ENCODE data around the gene GLB1L3. TPM values are rescaled to one million over a fixed set of nuclear protein-coding genes. Genes with fewer than 3 reads are reported as not detected.

Gene GLB1L3
- total RNA-seq, 1 donor from 2014 or later: not detected

DNA sequence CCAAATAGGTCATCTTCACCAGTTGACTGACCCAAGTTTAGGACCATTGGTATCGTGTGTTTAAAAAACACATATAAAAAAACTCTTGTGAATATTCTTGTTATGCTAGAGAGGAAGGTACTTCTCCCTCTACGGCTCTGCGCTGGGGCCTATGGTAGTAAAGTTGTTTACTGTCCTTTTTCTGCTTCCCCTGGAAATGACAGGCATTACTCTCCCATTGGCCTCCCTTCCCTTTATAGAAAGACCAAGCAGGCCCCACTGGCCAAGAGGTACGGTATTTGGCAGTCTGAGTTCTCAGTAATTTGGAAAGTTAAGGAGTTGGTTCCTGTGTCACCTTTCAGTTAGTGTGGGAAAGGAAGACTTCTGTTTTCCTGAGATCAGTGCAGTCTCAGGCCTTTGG is 29.5 kb upstream of the GLB1L3 start:
- no peaks in the 10 kb centered on the region for H3K9me3 ChIP-seq (ENCODE audit: low read depth)
- no peaks in the 10 kb centered on the region for H3K36me3 ChIP-seq
- H3K27ac Mint-ChIP-seq: no peak overlapping the region
- peaks cover 2% of the 10 kb centered on the region for H3K4me1 Mint-ChIP-seq
- no peaks in the 10 kb centered on the region for H3K27me3 Mint-ChIP-seq (ENCODE audit: insufficient read depth, low read depth)
- TF ChIP-seq EZH2 (IDR thresholded peaks at IDR 0.05) (no peak), EZH2phosphoT487 (IDR thresholded peaks at IDR 0.05) (no peak)
- TF ChIP-seq, protein P1, sequence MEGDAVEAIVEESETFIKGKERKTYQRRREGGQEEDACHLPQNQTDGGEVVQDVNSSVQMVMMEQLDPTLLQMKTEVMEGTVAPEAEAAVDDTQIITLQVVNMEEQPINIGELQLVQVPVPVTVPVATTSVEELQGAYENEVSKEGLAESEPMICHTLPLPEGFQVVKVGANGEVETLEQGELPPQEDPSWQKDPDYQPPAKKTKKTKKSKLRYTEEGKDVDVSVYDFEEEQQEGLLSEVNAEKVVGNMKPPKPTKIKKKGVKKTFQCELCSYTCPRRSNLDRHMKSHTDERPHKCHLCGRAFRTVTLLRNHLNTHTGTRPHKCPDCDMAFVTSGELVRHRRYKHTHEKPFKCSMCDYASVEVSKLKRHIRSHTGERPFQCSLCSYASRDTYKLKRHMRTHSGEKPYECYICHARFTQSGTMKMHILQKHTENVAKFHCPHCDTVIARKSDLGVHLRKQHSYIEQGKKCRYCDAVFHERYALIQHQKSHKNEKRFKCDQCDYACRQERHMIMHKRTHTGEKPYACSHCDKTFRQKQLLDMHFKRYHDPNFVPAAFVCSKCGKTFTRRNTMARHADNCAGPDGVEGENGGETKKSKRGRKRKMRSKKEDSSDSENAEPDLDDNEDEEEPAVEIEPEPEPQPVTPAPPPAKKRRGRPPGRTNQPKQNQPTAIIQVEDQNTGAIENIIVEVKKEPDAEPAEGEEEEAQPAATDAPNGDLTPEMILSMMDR (IDR thresholded peaks at IDR 0.05): no peak
- H3K27ac ChIP-seq: no peak overlapping the region
- H3K79me2 ChIP-seq (ENCODE audit: low read depth): peaks cover 1% of the 10 kb centered on the region
- H3F3A ChIP-seq (ENCODE audit: low read depth): no peaks in the 10 kb centered on the region
- DNase-seq (ENCODE audit: low spot score): no peak
- no peak overlapping the region for H3K9ac ChIP-seq
- no peak overlapping the region for H2AFZ ChIP-seq (replicated peaks)
- no peaks in the 10 kb centered on the region for H4K20me1 ChIP-seq (ENCODE audit: low read depth)
- no peaks in the 10 kb centered on the region for H3K27me3 ChIP-seq
- no peak overlapping the region for H3K4me3 Mint-ChIP-seq
- no peak overlapping the region for H3K4me2 ChIP-seq
- peaks cover 30% of the 10 kb centered on the region for H3K36me3 Mint-ChIP-seq
- no peaks in the 10 kb centered on the region for H3K9me3 Mint-ChIP-seq
- H3K4me1 ChIP-seq: no peaks in the 10 kb centered on the region
- H3K4me3 ChIP-seq: no peak overlapping the region

- Histone ChIP-seq H3K79me2 (ENCODE audit: low read depth) (peaks cover 14% of the 10 kb centered on the region), H3F3A (ENCODE audit: low read depth) (no peaks in the 10 kb centered on the region), H3K9me3 (ENCODE audit: low read depth) (no peaks in the 10 kb centered on the region), H4K20me1 (ENCODE audit: low read depth) (no peaks in the 10 kb centered on the region), H3K36me3 (no peaks in the 10 kb centered on the region), H3K4me3 (no peak overlapping the region), H3K4me2 (no peak overlapping the region), H3K27me3 (no peaks in the 10 kb centered on the region), H3K9ac (no peak overlapping the region), H2AFZ (replicated peaks) (no peak overlapping the region), H3K27ac (no peak overlapping the region), H3K4me1 (peaks cover 6% of the 10 kb centered on the region)
- H3K9me3 Mint-ChIP-seq: no peaks in the 10 kb centered on the region
- peaks cover 11% of the 10 kb centered on the region for H3K4me1 Mint-ChIP-seq
- DNase-seq (ENCODE audit: low spot score): no peak
- no peak overlapping the region for H3K27ac Mint-ChIP-seq
- TF ChIP-seq EZH2 (IDR thresholded peaks at IDR 0.05) (no peak), EZH2phosphoT487 (IDR thresholded peaks at IDR 0.05) (no peak)
- TF ChIP-seq, protein P1 (IDR thresholded peaks at IDR 0.05): no peak
- H3K4me3 Mint-ChIP-seq: no peak overlapping the region
- H3K27me3 Mint-ChIP-seq (ENCODE audit: insufficient read depth, low read depth): peaks cover 2% of the 10 kb centered on the region
- peaks cover 21% of the 10 kb centered on the region for H3K36me3 Mint-ChIP-seq
Measured at GRCh38 chr11:134248910-134249480, 27.2 kb upstream of the GLB1L3 start.

DNA sequence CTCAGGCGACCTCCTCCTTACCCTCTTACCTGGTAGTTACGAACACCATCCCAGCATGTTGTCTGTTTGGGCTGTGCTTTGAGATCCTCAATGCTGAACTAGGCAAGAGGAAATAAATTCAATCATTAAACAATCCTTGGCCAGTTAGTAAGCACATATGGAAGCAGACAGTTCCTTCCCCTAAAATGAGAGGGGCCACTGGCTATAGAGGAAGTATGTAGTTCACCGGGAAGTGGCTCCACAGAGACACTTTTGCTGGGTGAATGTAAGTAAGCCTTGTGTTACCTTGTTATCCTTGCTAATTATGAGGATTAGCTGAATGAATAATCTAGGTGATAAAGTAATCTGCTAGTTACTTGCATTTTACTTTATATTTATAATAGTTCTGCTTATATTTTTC is 25.9 kb upstream of the GLB1L3 start:
- H3K4me1 Mint-ChIP-seq: peaks cover 17% of the 10 kb centered on the region
- H3K36me3 ChIP-seq: no peaks in the 10 kb centered on the region
- H3K9me3 ChIP-seq (ENCODE audit: low read depth): no peaks in the 10 kb centered on the region
- H3K9ac ChIP-seq: no peak overlapping the region
- H4K20me1 ChIP-seq (ENCODE audit: low read depth): peaks cover 6% of the 10 kb centered on the region
- H3K27ac ChIP-seq: no peak overlapping the region
- H3K9me3 Mint-ChIP-seq: no peaks in the 10 kb centered on the region
- H3K4me1 ChIP-seq: peaks cover 11% of the 10 kb centered on the region
- no peak overlapping the region for H3K4me3 ChIP-seq
- H2AFZ ChIP-seq (replicated peaks): no peak overlapping the region
- no peak overlapping the region for H3K27ac Mint-ChIP-seq
- DNase-seq (ENCODE audit: low spot score): no peak
- H3K27me3 ChIP-seq: no peaks in the 10 kb centered on the region
- no peak overlapping the region for H3K4me2 ChIP-seq
- H3F3A ChIP-seq (ENCODE audit: low read depth): no peaks in the 10 kb centered on the region
- H3K27me3 Mint-ChIP-seq (ENCODE audit: insufficient read depth, low read depth): peaks cover 2% of the 10 kb centered on the region
- TF ChIP-seq, protein P1 (IDR thresholded peaks at IDR 0.05): no peak
- TF ChIP-seq EZH2phosphoT487 (IDR thresholded peaks at IDR 0.05): no peak
- TF ChIP-seq EZH2 (IDR thresholded peaks at IDR 0.05): no peak
- H3K36me3 Mint-ChIP-seq: peaks cover 16% of the 10 kb centered on the region
- no peak overlapping the region for H3K4me3 Mint-ChIP-seq
- H3K79me2 ChIP-seq (ENCODE audit: low read depth): peaks cover 27% of the 10 kb centered on the region

All from neural progenitor cell (in vitro differentiated cells).